Measurements from ENCODE around the gene ARMC9.

GRCh38 chr2:231199219-231199618 is 788 bp downstream of the ARMC9 start:
- TF ChIP-seq, protein P1, sequence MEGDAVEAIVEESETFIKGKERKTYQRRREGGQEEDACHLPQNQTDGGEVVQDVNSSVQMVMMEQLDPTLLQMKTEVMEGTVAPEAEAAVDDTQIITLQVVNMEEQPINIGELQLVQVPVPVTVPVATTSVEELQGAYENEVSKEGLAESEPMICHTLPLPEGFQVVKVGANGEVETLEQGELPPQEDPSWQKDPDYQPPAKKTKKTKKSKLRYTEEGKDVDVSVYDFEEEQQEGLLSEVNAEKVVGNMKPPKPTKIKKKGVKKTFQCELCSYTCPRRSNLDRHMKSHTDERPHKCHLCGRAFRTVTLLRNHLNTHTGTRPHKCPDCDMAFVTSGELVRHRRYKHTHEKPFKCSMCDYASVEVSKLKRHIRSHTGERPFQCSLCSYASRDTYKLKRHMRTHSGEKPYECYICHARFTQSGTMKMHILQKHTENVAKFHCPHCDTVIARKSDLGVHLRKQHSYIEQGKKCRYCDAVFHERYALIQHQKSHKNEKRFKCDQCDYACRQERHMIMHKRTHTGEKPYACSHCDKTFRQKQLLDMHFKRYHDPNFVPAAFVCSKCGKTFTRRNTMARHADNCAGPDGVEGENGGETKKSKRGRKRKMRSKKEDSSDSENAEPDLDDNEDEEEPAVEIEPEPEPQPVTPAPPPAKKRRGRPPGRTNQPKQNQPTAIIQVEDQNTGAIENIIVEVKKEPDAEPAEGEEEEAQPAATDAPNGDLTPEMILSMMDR (IDR thresholded peaks at IDR 0.05): no peak
- no peak for TF ChIP-seq POLR2A (IDR thresholded peaks at IDR 0.05)

Data from heart left ventricle (tissue), 13 donors.